ENCODE results near the gene FBLN1.
"Not testable (repeated sequence)": the region's sequence is repeated elsewhere in the genome, so short reads cannot be mapped to it uniquely, and the experiment has no call there.

The FBLN1 gene

GRCh38 chr22:45502215-45503049, at the start of gene FBLN1:
FBLN1 (plus strand) TSS chr22:45502883; CDS start chr22:45502986, 103 bp downstream.
- DNase-seq: peak; percentile 2

- DNase-seq: no peak
Measured at GRCh38 chr22:45453764-45454163, 48.9 kb upstream of the FBLN1 start.

DNA sequence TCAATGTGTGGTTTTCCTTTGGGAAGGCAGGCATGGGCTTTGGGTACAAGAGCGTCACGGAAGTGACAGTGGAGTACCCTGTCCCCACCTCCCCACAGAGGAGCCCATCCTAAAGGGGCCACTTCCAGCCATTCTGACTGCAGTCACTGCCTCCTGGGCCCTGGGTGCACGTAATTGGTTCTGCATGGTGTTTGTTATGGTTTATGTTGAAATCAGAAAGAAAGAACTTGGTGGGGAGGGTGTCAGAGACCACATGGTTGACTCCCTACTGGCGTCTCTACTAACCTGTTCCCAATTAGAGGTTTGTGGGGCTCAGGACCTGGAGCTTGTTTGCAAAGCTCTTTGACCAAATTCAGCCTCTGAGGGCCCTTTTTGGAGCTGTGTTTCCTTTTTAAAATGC, 48.4 kb upstream of the FBLN1 start:
- no peak for DNase-seq

DNA sequence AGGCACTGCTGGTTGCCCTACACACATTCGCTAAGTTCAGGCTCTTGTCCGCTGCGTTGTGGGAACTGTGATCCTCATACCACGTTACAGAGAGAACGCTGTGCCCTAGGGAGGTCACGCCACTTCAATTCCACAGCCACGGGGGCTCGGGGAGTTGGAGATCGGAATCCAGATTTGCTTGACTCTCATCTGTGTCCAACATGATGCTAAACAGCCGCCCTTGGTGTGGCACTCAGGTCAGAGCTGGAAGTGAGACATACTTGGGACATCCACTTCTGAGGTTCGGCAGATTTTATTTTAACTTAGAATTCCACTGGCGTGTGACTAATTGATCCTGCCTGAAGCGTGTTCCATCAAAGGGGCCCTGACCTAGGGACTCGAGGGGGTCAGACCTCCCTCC, 47.5 kb upstream of the FBLN1 start:
- no peak for DNase-seq

DNA sequence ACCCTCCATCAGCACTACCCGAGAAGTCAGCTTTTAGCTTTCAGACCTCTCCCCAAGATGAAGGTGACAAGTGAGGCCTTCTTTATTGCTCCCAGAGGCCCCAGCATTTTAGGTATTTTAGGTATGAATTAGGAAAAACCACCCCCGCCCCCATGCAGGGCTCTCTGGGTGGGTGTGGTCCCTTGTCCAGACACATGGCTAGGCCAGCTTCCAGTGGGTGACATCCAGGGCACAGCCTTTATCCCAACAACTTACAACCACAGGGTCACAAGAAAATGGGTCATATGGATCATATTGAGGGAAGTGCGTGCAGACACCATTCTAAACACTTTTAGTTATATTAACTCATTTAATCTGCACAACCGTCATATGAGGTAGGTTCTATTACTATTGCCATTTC, 47.1 kb upstream of the FBLN1 start:
- DNase-seq: no peak

- DNase-seq: no peak
Measured at GRCh38 chr22:45456811-45457210, 45.9 kb upstream of the FBLN1 start.

DNA sequence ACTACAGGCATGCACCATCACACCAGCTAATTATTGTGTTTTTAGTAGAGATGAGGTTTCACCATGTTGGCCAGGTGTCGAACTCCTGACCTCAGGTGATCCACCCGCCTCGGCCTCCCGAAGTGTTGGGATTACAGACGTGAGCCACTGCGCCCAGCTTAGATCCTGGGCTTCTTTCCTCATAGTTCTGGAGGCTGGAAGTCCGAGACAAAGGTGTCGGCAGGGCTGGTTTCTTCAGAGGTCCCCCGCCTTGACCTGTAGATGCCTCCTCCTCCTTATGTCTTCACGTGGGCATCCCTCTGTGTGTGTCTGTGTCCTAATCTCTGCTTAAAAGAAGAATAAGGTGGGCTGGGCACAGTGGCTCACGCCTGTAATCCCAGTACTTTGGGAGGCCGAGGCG, 44.2 kb upstream of the FBLN1 start:
- no peak for DNase-seq

DNA sequence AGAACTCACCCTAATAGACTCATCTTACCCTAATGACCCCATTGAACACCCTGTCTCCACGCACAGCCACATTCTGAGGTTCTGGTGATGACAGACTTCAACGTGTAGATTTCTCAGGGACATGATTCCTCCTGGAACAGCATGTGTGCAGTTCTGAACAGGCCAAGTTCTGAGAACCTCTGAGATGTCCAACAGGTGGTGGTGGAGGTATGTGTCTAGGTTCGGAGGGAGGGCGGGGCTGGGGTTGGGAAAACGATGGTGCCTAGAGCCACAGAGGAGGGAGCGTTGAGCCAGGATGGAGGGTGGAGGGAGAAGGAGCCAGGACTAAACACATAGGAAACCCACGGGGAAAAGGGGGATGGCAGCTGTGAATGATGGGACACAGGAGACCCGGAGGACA, 43.4 kb upstream of the FBLN1 start:
- DNase-seq: no peak

GRCh38 chr22:45460288-45461109, 42.2 kb upstream of the FBLN1 start:
- DNase-seq: no peak

DNA sequence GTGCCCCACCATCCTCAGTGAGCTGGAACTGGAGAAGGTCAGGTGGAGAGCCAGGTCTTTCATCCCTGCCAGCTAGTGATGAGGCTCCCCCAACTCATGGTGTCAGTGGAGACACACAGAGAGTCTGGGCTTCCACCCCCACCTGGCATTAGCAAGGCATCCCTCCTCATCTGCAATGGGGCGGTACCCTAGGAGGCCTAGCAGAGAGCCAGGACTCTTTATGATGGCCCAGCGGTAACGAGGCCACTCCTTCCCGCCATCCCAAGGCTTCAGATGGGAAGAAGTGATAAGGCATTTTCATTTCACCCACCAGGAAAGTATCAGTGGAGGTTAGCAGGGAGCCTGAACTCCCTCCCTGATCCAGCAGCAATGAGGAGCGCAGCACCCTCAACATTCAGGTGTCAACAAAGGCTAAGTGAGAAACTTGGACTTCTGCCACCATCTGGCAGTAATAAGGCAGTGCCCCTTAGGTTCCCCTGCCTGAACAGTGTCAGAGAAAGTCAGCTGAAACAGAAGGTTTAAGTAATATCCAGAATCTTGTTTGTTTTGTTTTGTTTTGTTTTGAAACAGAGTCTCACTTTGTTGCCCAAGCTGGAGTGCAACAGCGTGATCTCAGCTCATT, 40.5 kb upstream of the FBLN1 start:
- no peak for DNase-seq

DNA sequence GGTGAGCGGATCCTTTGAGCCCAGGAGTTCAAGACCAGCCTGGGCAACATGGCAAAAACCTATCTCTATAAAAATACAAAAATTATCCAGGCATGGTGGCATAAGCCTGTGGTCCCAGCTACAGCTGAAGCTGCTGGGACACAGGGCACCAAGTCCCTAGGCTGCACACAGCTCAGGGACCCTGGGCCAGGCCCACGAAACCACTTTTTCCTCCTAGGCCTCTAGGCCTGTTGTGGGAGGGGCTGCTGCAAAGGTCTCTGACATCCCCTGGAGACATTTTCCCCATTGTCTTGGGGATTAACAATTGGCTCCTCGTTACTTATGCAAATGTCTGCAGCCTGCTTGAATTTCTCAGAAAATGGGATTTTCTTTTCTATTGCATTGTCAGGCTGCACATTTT, 39.0 kb upstream of the FBLN1 start:
- DNase-seq: not testable (repeated sequence)

GRCh38 chr22:45465633-45466032, 37.0 kb upstream of the FBLN1 start:
- DNase-seq: no peak

GRCh38 chr22:45468872-45469271, 33.8 kb upstream of the FBLN1 start:
- no peak for DNase-seq

DNA sequence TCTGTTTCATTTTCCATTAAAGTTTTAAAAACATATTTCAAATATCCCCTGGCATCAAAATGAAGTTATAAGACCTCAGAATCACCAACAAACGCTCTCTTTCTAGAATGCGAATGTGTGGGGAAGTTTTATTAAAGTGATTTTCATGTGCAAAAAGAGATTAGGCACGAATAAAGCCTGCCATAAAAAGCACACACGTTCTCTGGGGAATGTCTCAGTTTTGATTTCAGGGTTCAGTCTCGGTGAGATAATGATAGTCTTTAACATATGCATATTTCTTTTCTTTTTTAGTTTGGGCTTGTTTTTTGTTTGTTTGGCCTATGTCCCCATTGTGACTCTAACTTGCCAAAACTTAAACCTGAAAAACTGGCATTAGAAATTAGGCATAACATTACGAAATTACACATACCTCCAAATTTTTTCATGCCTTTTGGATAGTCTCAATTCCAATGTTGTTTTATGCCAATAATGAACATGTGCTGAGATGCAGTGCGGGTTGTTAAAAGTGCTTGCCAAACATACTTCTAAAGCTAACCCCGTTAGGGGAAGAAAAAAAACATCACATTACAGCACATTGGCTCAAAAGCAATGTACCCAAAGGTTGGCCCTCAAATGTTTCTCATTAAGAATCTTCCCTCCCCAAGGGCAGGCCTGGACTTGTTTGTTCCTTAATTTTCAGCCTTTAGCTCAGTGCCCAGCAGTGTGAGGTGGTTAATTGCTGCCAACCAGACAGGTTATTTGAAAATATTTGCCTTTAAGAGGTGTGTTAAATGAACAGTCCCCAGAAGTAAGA, 33.2 kb upstream of the FBLN1 start:
- no peak for DNase-seq

- no peak for DNase-seq
Measured at GRCh38 chr22:45470871-45471270, 31.8 kb upstream of the FBLN1 start.

GRCh38 chr22:45472426-45472825, 30.3 kb upstream of the FBLN1 start:
- no peak for DNase-seq

DNA sequence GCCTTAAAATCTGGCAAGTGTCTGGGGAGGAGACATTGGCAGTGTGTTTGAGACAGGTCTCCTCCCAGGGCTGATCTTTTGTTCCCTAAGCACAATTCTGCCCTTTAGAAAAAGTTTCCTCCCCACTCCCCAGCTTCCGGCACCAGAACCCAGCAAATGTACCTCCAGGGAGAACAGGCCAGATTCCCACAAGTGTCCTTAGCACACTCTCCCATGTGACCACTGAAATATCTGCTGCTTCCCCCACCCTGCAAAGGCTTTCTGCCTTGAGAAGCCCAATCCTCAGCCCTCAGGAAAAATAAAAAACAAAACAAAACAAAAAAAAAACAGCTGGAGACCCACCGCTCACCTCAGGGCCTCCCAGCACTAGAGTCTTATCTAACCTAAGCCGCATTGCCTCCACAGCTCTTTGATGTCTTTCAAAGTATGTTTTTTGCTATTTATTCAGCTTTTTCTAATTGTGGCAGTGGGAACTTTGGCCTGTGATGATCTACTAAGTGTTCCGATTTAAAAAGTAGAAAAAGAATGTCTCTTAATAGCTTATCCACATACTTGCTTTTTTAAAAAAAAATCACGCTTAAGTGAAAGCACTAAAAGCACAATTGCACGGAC, 29.0 kb upstream of the FBLN1 start:
- DNase-seq: no peak

- DNase-seq: no peak
Measured at GRCh38 chr22:45475063-45475747, 27.5 kb upstream of the FBLN1 start.

GRCh38 chr22:45475851-45476514, 26.7 kb upstream of the FBLN1 start:
- no peak for DNase-seq

DNA sequence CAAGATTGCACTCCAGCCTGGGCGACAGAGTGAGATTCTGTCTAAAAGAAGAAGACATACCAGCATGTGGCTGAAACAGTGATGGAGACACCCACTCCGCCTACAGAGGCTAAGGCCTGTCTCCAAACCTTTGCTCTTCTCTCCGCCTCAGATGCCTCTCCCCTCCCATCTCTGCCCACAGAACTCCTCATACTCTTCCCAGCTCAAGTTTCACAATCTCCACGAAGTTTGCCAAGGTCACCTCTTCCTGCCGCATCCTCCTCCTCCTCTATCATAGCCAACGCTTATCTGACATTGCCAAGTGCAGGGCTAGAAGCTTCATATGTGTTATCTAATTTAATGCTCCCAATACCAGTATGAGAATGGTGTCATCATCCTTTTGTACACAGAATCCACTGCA, 25.9 kb upstream of the FBLN1 start:
- no peak for DNase-seq
